ENCODE measurements around the gene PTGDS. TPM values are rescaled to one million over a fixed set of nuclear protein-coding genes. Genes with fewer than 3 reads are reported as not detected.

Gene PTGDS
- total RNA-seq, 1 donor from 2014 or later: 5.0 TPM

- Mint-ChIP-seq H3K4me1 (ENCODE audit: low read depth, unreplicated experiment) (no peaks in the 10 kb centered on the region), H3K27me3 (ENCODE audit: low read depth, unreplicated experiment) (peaks cover 21% of the 10 kb centered on the region), H3K27ac (ENCODE audit: unreplicated experiment) (no peak overlapping the region), H3K9me3 (ENCODE audit: unreplicated experiment) (no peaks in the 10 kb centered on the region), H3K4me3 (ENCODE audit: unreplicated experiment) (no peak overlapping the region), H3K36me3 (ENCODE audit: low read depth, unreplicated experiment) (peaks cover 3% of the 10 kb centered on the region)
- Histone ChIP-seq H2AFZ (ENCODE audit: low read depth, low read length) (no peak overlapping the region), H3K36me3 (ENCODE audit: insufficient read depth, low read length) (no peaks in the 10 kb centered on the region), H4K20me1 (ENCODE audit: insufficient read depth, low read length) (no peaks in the 10 kb centered on the region), H3K4me3 (ENCODE audit: insufficient read depth, low read depth, low read length) (no peak overlapping the region), H3K4me2 (ENCODE audit: low read length) (no peak overlapping the region), H3K79me2 (ENCODE audit: insufficient read depth, low read length) (no peaks in the 10 kb centered on the region), H3K4me1 (ENCODE audit: insufficient read depth, low read length) (peaks cover 5% of the 10 kb centered on the region), H3K27me3 (ENCODE audit: insufficient read depth, low read length) (peaks cover 21% of the 10 kb centered on the region), H3K9ac (ENCODE audit: low read length) (no peak overlapping the region), H3K9me3 (ENCODE audit: insufficient read depth, low read depth, low read length) (no peaks in the 10 kb centered on the region), H3K27ac (ENCODE audit: low read depth, low read length) (no peak overlapping the region)
- TF ChIP-seq, protein P1, sequence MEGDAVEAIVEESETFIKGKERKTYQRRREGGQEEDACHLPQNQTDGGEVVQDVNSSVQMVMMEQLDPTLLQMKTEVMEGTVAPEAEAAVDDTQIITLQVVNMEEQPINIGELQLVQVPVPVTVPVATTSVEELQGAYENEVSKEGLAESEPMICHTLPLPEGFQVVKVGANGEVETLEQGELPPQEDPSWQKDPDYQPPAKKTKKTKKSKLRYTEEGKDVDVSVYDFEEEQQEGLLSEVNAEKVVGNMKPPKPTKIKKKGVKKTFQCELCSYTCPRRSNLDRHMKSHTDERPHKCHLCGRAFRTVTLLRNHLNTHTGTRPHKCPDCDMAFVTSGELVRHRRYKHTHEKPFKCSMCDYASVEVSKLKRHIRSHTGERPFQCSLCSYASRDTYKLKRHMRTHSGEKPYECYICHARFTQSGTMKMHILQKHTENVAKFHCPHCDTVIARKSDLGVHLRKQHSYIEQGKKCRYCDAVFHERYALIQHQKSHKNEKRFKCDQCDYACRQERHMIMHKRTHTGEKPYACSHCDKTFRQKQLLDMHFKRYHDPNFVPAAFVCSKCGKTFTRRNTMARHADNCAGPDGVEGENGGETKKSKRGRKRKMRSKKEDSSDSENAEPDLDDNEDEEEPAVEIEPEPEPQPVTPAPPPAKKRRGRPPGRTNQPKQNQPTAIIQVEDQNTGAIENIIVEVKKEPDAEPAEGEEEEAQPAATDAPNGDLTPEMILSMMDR (IDR thresholded peaks at IDR 0.05; ENCODE audit: insufficient read depth, low read depth, low read length): no peak
- TF ChIP-seq EZH2 (IDR thresholded peaks at IDR 0.05; ENCODE audit: insufficient read depth, low read length): no peak
- FAIRE-seq (no peak), DNase-seq (ENCODE audit: low read depth) (no peak)
Observed at GRCh38 chr9:136981588-136982231, 4.4 kb downstream of the PTGDS start.

- H4K20me1 ChIP-seq (ENCODE audit: insufficient read depth, low read length): no peaks in the 10 kb centered on the region
- H2AFZ ChIP-seq (ENCODE audit: low read depth, low read length): no peak within 1 kb of the TSS
- Mint-ChIP-seq H3K36me3 (ENCODE audit: low read depth, unreplicated experiment) (peaks cover 3% of the 10 kb centered on the region), H3K4me3 (ENCODE audit: unreplicated experiment) (no peak within 1 kb of the TSS), H3K4me1 (ENCODE audit: low read depth, unreplicated experiment) (no peaks in the 10 kb centered on the region), H3K27me3 (ENCODE audit: low read depth, unreplicated experiment) (peaks cover 23% of the 10 kb centered on the region), H3K9me3 (ENCODE audit: unreplicated experiment) (no peaks in the 10 kb centered on the region), H3K27ac (ENCODE audit: unreplicated experiment) (no peak within 1 kb of the TSS)
- H3K9me3 ChIP-seq (ENCODE audit: insufficient read depth, low read depth, low read length): no peaks in the 10 kb centered on the region
- peaks cover 21% of the 10 kb centered on the region for H3K27me3 ChIP-seq (ENCODE audit: insufficient read depth, low read length)
- H3K36me3 ChIP-seq (ENCODE audit: insufficient read depth, low read length): no peaks in the 10 kb centered on the region
- H3K4me2 ChIP-seq (ENCODE audit: low read length): no peak within 1 kb of the TSS
- FAIRE-seq: no peak
- no peak within 1 kb of the TSS for H3K9ac ChIP-seq (ENCODE audit: low read length)
- no peak within 1 kb of the TSS for H3K4me3 ChIP-seq (ENCODE audit: insufficient read depth, low read depth, low read length)
- TF ChIP-seq, protein P1 (IDR thresholded peaks at IDR 0.05; ENCODE audit: insufficient read depth, low read depth, low read length): no peak
- TF ChIP-seq EZH2 (IDR thresholded peaks at IDR 0.05; ENCODE audit: insufficient read depth, low read length): no peak
- peaks cover 4% of the 10 kb centered on the region for H3K4me1 ChIP-seq (ENCODE audit: insufficient read depth, low read length)
- no peaks in the 10 kb centered on the region for H3K79me2 ChIP-seq (ENCODE audit: insufficient read depth, low read length)
- H3K27ac ChIP-seq (ENCODE audit: low read depth, low read length): no peak within 1 kb of the TSS
- no peak for DNase-seq (ENCODE audit: low read depth)
Observed at GRCh38 chr9:136982232-136983051, 5.1 kb downstream of the PTGDS start, which contains the start of gene LCNL1. Gene LCNL1, plus strand, starts transcription at chr9:136982993. Its CDS starts 594 bp downstream, at chr9:136983587.
